Pons (tissue), 1 donor: Measurements from ENCODE around the gene SH2D7.
A peak's percentile ranks its signal among the peaks of the same experiment; 100 is the strongest.

Experiments
- DNase-seq: peaks from one replicate; pipeline ENCODE4 v3.0.0-alpha.2; 2016; ENCODE audit warnings: low spot score

The SH2D7 gene

GRCh38 chr15:78079298-78080087 lies 12.9 kb upstream of the SH2D7 start:
- no peak for DNase-seq

- DNase-seq = no peak
Measured at GRCh38 chr15:78080088-78080460, 12.3 kb upstream of the SH2D7 start.

- DNase-seq = no peak
Measured at GRCh38 chr15:78082106-78082742, 10.1 kb upstream of the SH2D7 start.

GRCh38 chr15:78082743-78083110 lies 9.6 kb upstream of the SH2D7 start:
- no peak for DNase-seq

- no peak for DNase-seq
Measured at GRCh38 chr15:78083186-78083585, 9.2 kb upstream of the SH2D7 start.

- no peak for DNase-seq
Measured at GRCh38 chr15:78083687-78084448, 8.5 kb upstream of the SH2D7 start.

GRCh38 chr15:78084449-78084750 lies 8.0 kb upstream of the SH2D7 start:
- DNase-seq = no peak

GRCh38 chr15:78085928-78086327 lies 6.4 kb upstream of the SH2D7 start:
- DNase-seq = no peak

- peak; percentile 56 for DNase-seq
Measured at GRCh38 chr15:78087951-78088772, 4.2 kb upstream of the SH2D7 start.

GRCh38 chr15:78088773-78089080 lies 3.6 kb upstream of the SH2D7 start:
- DNase-seq = no peak

- DNase-seq = no peak
Measured at GRCh38 chr15:78090422-78091063, 1.8 kb upstream of the SH2D7 start.

- no peak for DNase-seq
Measured at GRCh38 chr15:78093242-78094020, 1.1 kb downstream of the SH2D7 start.

GRCh38 chr15:78097667-78098066 lies 5.3 kb downstream of the SH2D7 start:
- DNase-seq = no peak

- DNase-seq = no peak
Measured at GRCh38 chr15:78098131-78098755, 5.9 kb downstream of the SH2D7 start.

- DNase-seq = no peak
Measured at GRCh38 chr15:78100886-78101285, 8.5 kb downstream of the SH2D7 start.

- DNase-seq = no peak
Measured at GRCh38 chr15:78101423-78102105, 9.2 kb downstream of the SH2D7 start.

- DNase-seq = no peak
Measured at GRCh38 chr15:78102211-78102610, 9.8 kb downstream of the SH2D7 start.

- DNase-seq = no peak
Measured at GRCh38 chr15:78102741-78103140, 10.4 kb downstream of the SH2D7 start.

- DNase-seq = no peak
Measured at GRCh38 chr15:78103406-78104118, 11.2 kb downstream of the SH2D7 start.

GRCh38 chr15:78104119-78104479 lies 11.7 kb downstream of the SH2D7 start:
- no peak for DNase-seq
